H1 (cell line): ENCODE measurements around the gene HDAC3. TPM values are rescaled to one million over a fixed set of nuclear protein-coding genes. Genes with fewer than 3 reads are reported as not detected.
A peak's percentile ranks its signal among the peaks of the same experiment; 100 is the strongest.

ENCODE experiments used
- CTCF ChIA-PET: fragments of 300-600 bp; sonication (Branson Sonifier 250); formaldehyde crosslinking; loops from one replicate; lab custom pipeline; 2021; ENCODE audit not compliant: partially characterized antibody; lab: Charles Lee
- POLR2A ChIA-PET: fragments of 300-600 bp; sonication (Branson Sonifier 250); formaldehyde crosslinking; loops from one replicate; lab custom pipeline; 2021; ENCODE audit warnings: inconsistent platforms; ENCODE audit not compliant: partially characterized antibody; lab: Charles Lee
- DNase-seq, 2 experiments: peaks; one replicate each; pipeline versions ENCODE4 v3.0.0 to v3.0.0-alpha.2; 2010 to 2022; ENCODE audit warnings: low spot score in 2 of 2, low read depth in 1 of 2, mixed read lengths in 1 of 2
- FAIRE-seq: peaks from 2 replicates; lab custom pipeline; 2011; peaks lifted over from hg19 to GRCh38; lab: Jason Lieb, UNC
- H2AFZ ChIP-seq: 2 replicates; pipeline ENCODE4 v1.8.1; 2012; ENCODE audit warnings: low read length, inconsistent platforms
- H2AK5ac ChIP-seq: 2 replicates; pipeline ENCODE4 v1.6.1; 2013; ENCODE audit warnings: low read depth, low read length
- H2BK120ac ChIP-seq: replicated peaks from 2 replicates; pipeline ENCODE3; 2013; ENCODE audit warnings: low read depth, low read length, inconsistent platforms
- H2BK12ac ChIP-seq: 2 replicates; pipeline ENCODE4 v1.6.1; 2013; ENCODE audit warnings: low read depth, low read length
- H2BK15ac ChIP-seq: 2 replicates; pipeline ENCODE4 v1.6.1; 2013; ENCODE audit warnings: low read length
- H2BK20ac ChIP-seq: 2 replicates; pipeline ENCODE4 v1.6.1; 2013; ENCODE audit warnings: low read length
- H2BK5ac ChIP-seq: 2 replicates; pipeline ENCODE4 v1.6.1; 2013; ENCODE audit warnings: low read depth, low read length
- H3K14ac ChIP-seq: 2 replicates; pipeline ENCODE4 v1.6.1; 2013; ENCODE audit warnings: inconsistent platforms; ENCODE audit not compliant: insufficient read length
- H3K18ac ChIP-seq: 2 replicates; pipeline ENCODE4 v1.6.1; 2013; ENCODE audit warnings: low read length; ENCODE audit errors: extremely low read depth
- H3K23ac ChIP-seq: 2 replicates; pipeline ENCODE4 v1.6.1; 2013; ENCODE audit warnings: inconsistent platforms; ENCODE audit not compliant: insufficient read length
- H3K23me2 ChIP-seq: 2 replicates; pipeline ENCODE4 v1.6.1; 2013; ENCODE audit warnings: low read depth, low read length
- H3K27ac ChIP-seq: 2 replicates; pipeline ENCODE4 v1.6.1; 2011; ENCODE audit warnings: low read depth, low read length, inconsistent platforms
- H3K27me3 ChIP-seq, 4 experiments: replicated peaks in 1 of 4; 1 replicate in 1 of 4; 2 replicates in 3 of 4; pipeline versions ENCODE4 v1.6.1 to v1.8.1; 2011 to 2013; ENCODE audit warnings: low read length in 3 of 4, mild to moderate bottlenecking in 3 of 4, inconsistent platforms in 2 of 4, mixed read lengths in 2 of 4, moderate library complexity in 1 of 4; ENCODE audit not compliant: control insufficient read depth in 3 of 4, insufficient read depth in 3 of 4; ENCODE audit errors: extremely low read depth in 1 of 4
- H3K36me3 ChIP-seq, 4 experiments: 2 replicates each; pipeline versions ENCODE4 v1.6.1 to v1.8.1; 2011 to 2013; ENCODE audit warnings: mild to moderate bottlenecking in 4 of 4, low read length in 3 of 4, moderate library complexity in 2 of 4, control low read depth in 1 of 4, inconsistent platforms in 1 of 4; ENCODE audit not compliant: insufficient read depth in 4 of 4, control insufficient read depth in 2 of 4
- H3K4ac ChIP-seq: replicated peaks from 2 replicates; pipeline ENCODE3; 2013; ENCODE audit warnings: low read length, low read depth, mixed read lengths, inconsistent platforms; ENCODE audit not compliant: insufficient read length
- H3K4me1 ChIP-seq, 4 experiments: replicated peaks in 1 of 4; 1 replicate in 1 of 4; 2 replicates in 3 of 4; pipeline versions ENCODE4 v1.6.1 to v1.8.1; 2011 to 2013; ENCODE audit warnings: low read length in 3 of 4, inconsistent platforms in 2 of 4, mixed read lengths in 1 of 4; ENCODE audit not compliant: insufficient read depth in 4 of 4, control insufficient read depth in 3 of 4
- H3K4me2 ChIP-seq, 2 experiments: 2 replicates each; pipeline versions ENCODE4 v1.6.1 to v1.8.1; 2011 to 2013; ENCODE audit warnings: low read depth in 2 of 2, low read length in 2 of 2, control low read depth in 1 of 2, inconsistent platforms in 1 of 2, mild to moderate bottlenecking in 1 of 2; ENCODE audit not compliant: insufficient read depth in 1 of 2
- H3K4me3 ChIP-seq, 4 experiments: fragments of 200-600, 300-600 bp in 1 of 4; sonication (generic), shearing (Covaris generic), sonication (Bioruptor Twin) in 1 of 4; 2 replicates each; pipeline versions ENCODE4 v1.5.1 to v1.8.1; 2011 to 2016; ENCODE audit warnings: low read length in 4 of 4, low read depth in 3 of 4, control low read depth in 2 of 4, inconsistent platforms in 2 of 4, mild to moderate bottlenecking in 2 of 4, mixed read lengths in 1 of 4, moderate library complexity in 1 of 4; ENCODE audit not compliant: insufficient read depth in 2 of 4; ENCODE audit errors: extremely low read depth in 1 of 4
- H3K56ac ChIP-seq: replicated peaks from 2 replicates; pipeline ENCODE3; 2013; ENCODE audit warnings: low read depth, mild to moderate bottlenecking, mixed read lengths, low read length, inconsistent platforms; ENCODE audit not compliant: insufficient read length
- H3K79me1 ChIP-seq: 2 replicates; pipeline ENCODE4 v1.6.1; 2013; ENCODE audit warnings: low read depth, low read length, control low read depth
- H3K79me2 ChIP-seq, 2 experiments: 2 replicates each; pipeline versions ENCODE4 v1.6.1 to v1.8.1; 2012 to 2013; ENCODE audit warnings: low read length in 2 of 2, mild to moderate bottlenecking in 2 of 2, inconsistent platforms in 1 of 2; ENCODE audit not compliant: insufficient read depth in 2 of 2, control insufficient read depth in 1 of 2
- H3K9ac ChIP-seq, 4 experiments: replicated peaks in 1 of 4; 1 replicate in 1 of 4; 2 replicates in 3 of 4; pipeline versions ENCODE4 v1.6.1 to v1.8.1; 2011 to 2013; ENCODE audit warnings: low read depth in 3 of 4, low read length in 3 of 4, control low read depth in 2 of 4, mild to moderate bottlenecking in 2 of 4, moderate library complexity in 2 of 4, inconsistent platforms in 1 of 4; ENCODE audit errors: extremely low read depth in 1 of 4
- H3K9me3 ChIP-seq, 2 experiments: 2 replicates each; pipeline versions ENCODE4 v1.6.1 to v1.8.1; 2012 to 2013; ENCODE audit warnings: mild to moderate bottlenecking in 2 of 2, moderate library complexity in 2 of 2, control low read depth in 1 of 2, inconsistent platforms in 1 of 2, low read depth in 1 of 2, low read length in 1 of 2, mixed read lengths in 1 of 2; ENCODE audit not compliant: insufficient read depth in 2 of 2
- H4K20me1 ChIP-seq, 2 experiments: replicated peaks in 1 of 2; 2 replicates each; pipeline versions ENCODE3 to v1.8.1; 2011 to 2013; ENCODE audit warnings: inconsistent platforms in 2 of 2, low read length in 2 of 2, mild to moderate bottlenecking in 1 of 2; ENCODE audit not compliant: insufficient read depth in 2 of 2, control insufficient read depth in 1 of 2
- H4K5ac ChIP-seq: 2 replicates; pipeline ENCODE4 v1.6.1; 2013; ENCODE audit warnings: low read length, low read depth, mixed read lengths, inconsistent platforms; ENCODE audit not compliant: insufficient read length
- H4K8ac ChIP-seq: 2 replicates; pipeline ENCODE4 v1.8.0; 2013; ENCODE audit warnings: mild to moderate bottlenecking, moderate library complexity, low read length, inconsistent platforms; ENCODE audit not compliant: insufficient read depth; ENCODE audit errors: extremely low read depth
- H4K91ac ChIP-seq: replicated peaks from 2 replicates; pipeline ENCODE3; 2013; ENCODE audit warnings: low read length, mixed read lengths, inconsistent platforms; ENCODE audit not compliant: insufficient read length
- KDM5A ChIP-seq: fragments of 200-600 bp; IDR thresholded peaks from 2 replicates; pipeline ENCODE4 v1.7.1; 2012; ENCODE audit warnings: mild to moderate bottlenecking, low read length, inconsistent platforms, mixed read lengths
- WGBS, 2 experiments: shearing (Covaris generic) in 1 of 2; methylation state at CpG; one replicate each; pipeline versions ENCODE4 v1.1.6 to v1.1.7; 2013 to 2015; ENCODE audit warnings: low lambda C conversion rate in 2 of 2, mixed read lengths in 2 of 2, inconsistent platforms in 1 of 2, low coverage in 1 of 2, missing lambda C conversion rate in 1 of 2; ENCODE audit not compliant: insufficient replicate concordance in 2 of 2, insufficient coverage in 1 of 2, insufficient read length in 1 of 2; ENCODE audit errors: extremely low coverage in 1 of 2, missing lambda C conversion rate in 1 of 2; 5-methylcytosine and 5-hydroxymethylcytosine counted together
- polyA plus RNA-seq, 7 experiments: library from polyadenylated mRNA; depleted of rRNA in 3 of 7; stranded (reverse) in 5 of 7; unstranded in 2 of 7; fragments of >200 nt in 5 of 7; fragments of 200-250 nt in 2 of 7; gene quantifications; 1 replicate in 5 of 7; 2 replicates in 1 of 7; 4 replicates in 1 of 7; pipeline versions ENCODE4 v1.2.1 to v1.2.3, GENCODE V29; 2011 to 2013; ENCODE audit warnings: missing spikeins in 2 of 7, mixed read lengths in 2 of 7
- total RNA-seq: library from RNA; stranded (reverse); fragmentation: NEBNext Ultra II Directional; extraction: Animal tissue kit (Norgen Biotek cat#: 25700); gene quantifications from 2 replicates; pipeline ENCODE4 v1.2.1, GENCODE V29; 2021

HDAC3 gene
- total and polyA plus RNA-seq, 2 of the 8 experiments (the other 6 are each of a cell fraction or from before 2014, with no cell fraction given), result 99.0 to 120 TPM

GRCh38 chr5:141638771-141639170 lies 2.1 kb upstream of the HDAC3 start:
- peak overlapping the region; percentile 11; the same call in 1 of the 2 replicates for H2BK5ac ChIP-seq
- no peak overlapping the region for H4K8ac ChIP-seq
- no peak overlapping the region for H3K4me3 ChIP-seq
- H3K9ac ChIP-seq, result no peak overlapping the region
- no peak overlapping the region for H3K56ac ChIP-seq
- CTCF ChIA-PET, result interaction anchor here (1.0 to 10.3 kb wide), 9 partner anchors 9 to 63 kb away, joined by 3 to 117 read pairs (median 4); partner anchors contain the start of gene DIAPH1
- peaks cover 14% of the 10 kb centered on the region for H3K23me2 ChIP-seq
- no peak for TF ChIP-seq KDM5A
- TF ChIP-seq, all 59 proteins: peak for 0
- no peak overlapping the region for H2AFZ ChIP-seq
- peak overlapping the region; percentile 14; the same call in 1 of the 2 replicates for H3K18ac ChIP-seq
- peaks cover 10 to 27% of the 10 kb centered on the region in 2 experiments for H3K79me2 ChIP-seq
- H4K91ac ChIP-seq, result no peak overlapping the region
- 89% methylated on average over 2 of the region's 2 CpGs; no CpG with 5 or more reads in 1 of the 2 experiments for WGBS, 2 experiments
- peaks cover 0 to 4% (median 0%) of the 10 kb centered on the region in 4 experiments; a peak in 1 of 7 replicates for H3K27me3 ChIP-seq
- H3K4me2 ChIP-seq, result no peak overlapping the region; a peak in 1 of 4 replicates
- peak overlapping the region; percentile 80; the same call in 1 of the 2 replicates for H2BK20ac ChIP-seq
- FAIRE-seq (no peak), DNase-seq (no peak)
- H2BK12ac ChIP-seq, result peak overlapping the region; percentile 22; the same call in 1 of the 2 replicates
- H2AK5ac ChIP-seq, result no peak overlapping the region
- H4K5ac ChIP-seq, result no peak overlapping the region
- no peak overlapping the region for H3K14ac ChIP-seq
- no peak overlapping the region for H2BK120ac ChIP-seq
- POLR2A ChIA-PET, result interaction anchor here (1.2 to 6.8 kb wide), 6 partner anchors 10 to 46 kb away, joined by 4 to 96 read pairs (median 10); partner anchors contain the start of genes DIAPH1 and FCHSD1
- H3K9me3 ChIP-seq, result no peaks in the 10 kb centered on the region
- H2BK15ac ChIP-seq, result peak overlapping the region; percentile 97; the same call in 1 of the 2 replicates
- H3K79me1 ChIP-seq, result peaks cover 12% of the 10 kb centered on the region
- H3K4me1 ChIP-seq, result peaks cover 0 to 5% (median 3%) of the 10 kb centered on the region in 4 experiments; a peak in 5 of 7 replicates
- H3K27ac ChIP-seq, result no peak overlapping the region
- H3K4ac ChIP-seq, result no peak overlapping the region
- peaks cover 0 to 17% (median 2%) of the 10 kb centered on the region in 4 experiments; a peak in 3 of 8 replicates for H3K36me3 ChIP-seq
- H4K20me1 ChIP-seq, result peaks cover 3 to 15% of the 10 kb centered on the region in 2 experiments
- no peak overlapping the region for H3K23ac ChIP-seq
